Bronchial epithelial cell (primary cell): Measurements from ENCODE around the gene RUNX3. TPM values are rescaled to one million over a fixed set of nuclear protein-coding genes. Genes with fewer than 3 reads are reported as not detected.
"Not testable (repeated sequence)": the region's sequence is repeated elsewhere in the genome, so short reads cannot be mapped to it uniquely, and the experiment has no call there.

Experiments used
- DNase-seq: peaks from one replicate; pipeline ENCODE4 v3.0.0-alpha.2; 2010; ENCODE audit warnings: low read depth
- FAIRE-seq: peaks from 2 replicates; lab custom pipeline; 2011; peaks lifted over from hg19 to GRCh38; lab: Jason Lieb, UNC
- H3K27me3 ChIP-seq: 2 replicates; pipeline ENCODE4 v1.5.1; 2011; ENCODE audit warnings: low read length; ENCODE audit not compliant: control insufficient read depth, insufficient read depth
- H3K36me3 ChIP-seq: 2 replicates; pipeline ENCODE4 v1.5.1; 2011; ENCODE audit warnings: low read length; ENCODE audit not compliant: control insufficient read depth, insufficient read depth
- H3K4me3 ChIP-seq: 2 replicates; pipeline ENCODE4 v1.5.1; 2011; ENCODE audit warnings: mild to moderate bottlenecking, low read depth, low read length, control low read depth
- total RNA-seq: library from RNA; depleted of rRNA; stranded (reverse); fragments of >200 nt; gene quantifications from 2 replicates; pipeline ENCODE4 v1.2.1, GENCODE V29; 2014
- TF ChIP-seq, protein P1 (sequence below): IDR thresholded peaks from 2 replicates; pipeline ENCODE4 v1.5.1; 2011; ENCODE audit warnings: mild to moderate bottlenecking, moderate library complexity, low read length, control low read depth, inconsistent platforms; ENCODE audit not compliant: insufficient read depth, severe bottlenecking

RUNX3 gene
- total RNA-seq, 1 donor from 2014 or later = 0.26 TPM

DNA sequence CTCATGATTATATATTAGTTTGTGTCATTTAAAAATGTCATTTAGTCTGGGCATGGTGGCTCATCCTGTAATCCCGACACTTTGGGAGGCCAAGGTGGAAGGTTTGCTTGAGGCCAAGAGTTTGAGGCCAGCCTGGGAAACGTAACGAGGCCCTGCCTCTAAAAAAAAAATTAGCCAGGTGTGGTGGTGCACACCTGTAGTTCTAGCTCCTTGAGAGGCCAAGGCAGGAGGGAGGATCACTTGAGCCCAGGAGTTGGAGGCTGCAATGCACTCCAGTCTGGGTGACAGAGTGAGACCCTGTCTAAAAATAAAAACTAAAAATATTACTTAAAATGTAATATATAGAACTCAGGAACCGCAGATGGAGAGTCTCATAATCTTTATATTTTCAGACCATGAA, 34.6 kb downstream of the RUNX3 start:
- no peak for DNase-seq
- no peaks in the 10 kb centered on the region for H3K27me3 ChIP-seq
- TF ChIP-seq, protein P1, sequence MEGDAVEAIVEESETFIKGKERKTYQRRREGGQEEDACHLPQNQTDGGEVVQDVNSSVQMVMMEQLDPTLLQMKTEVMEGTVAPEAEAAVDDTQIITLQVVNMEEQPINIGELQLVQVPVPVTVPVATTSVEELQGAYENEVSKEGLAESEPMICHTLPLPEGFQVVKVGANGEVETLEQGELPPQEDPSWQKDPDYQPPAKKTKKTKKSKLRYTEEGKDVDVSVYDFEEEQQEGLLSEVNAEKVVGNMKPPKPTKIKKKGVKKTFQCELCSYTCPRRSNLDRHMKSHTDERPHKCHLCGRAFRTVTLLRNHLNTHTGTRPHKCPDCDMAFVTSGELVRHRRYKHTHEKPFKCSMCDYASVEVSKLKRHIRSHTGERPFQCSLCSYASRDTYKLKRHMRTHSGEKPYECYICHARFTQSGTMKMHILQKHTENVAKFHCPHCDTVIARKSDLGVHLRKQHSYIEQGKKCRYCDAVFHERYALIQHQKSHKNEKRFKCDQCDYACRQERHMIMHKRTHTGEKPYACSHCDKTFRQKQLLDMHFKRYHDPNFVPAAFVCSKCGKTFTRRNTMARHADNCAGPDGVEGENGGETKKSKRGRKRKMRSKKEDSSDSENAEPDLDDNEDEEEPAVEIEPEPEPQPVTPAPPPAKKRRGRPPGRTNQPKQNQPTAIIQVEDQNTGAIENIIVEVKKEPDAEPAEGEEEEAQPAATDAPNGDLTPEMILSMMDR = no peak
- H3K4me3 ChIP-seq = no peak overlapping the region
- FAIRE-seq = no peak
- no peaks in the 10 kb centered on the region for H3K36me3 ChIP-seq

DNA sequence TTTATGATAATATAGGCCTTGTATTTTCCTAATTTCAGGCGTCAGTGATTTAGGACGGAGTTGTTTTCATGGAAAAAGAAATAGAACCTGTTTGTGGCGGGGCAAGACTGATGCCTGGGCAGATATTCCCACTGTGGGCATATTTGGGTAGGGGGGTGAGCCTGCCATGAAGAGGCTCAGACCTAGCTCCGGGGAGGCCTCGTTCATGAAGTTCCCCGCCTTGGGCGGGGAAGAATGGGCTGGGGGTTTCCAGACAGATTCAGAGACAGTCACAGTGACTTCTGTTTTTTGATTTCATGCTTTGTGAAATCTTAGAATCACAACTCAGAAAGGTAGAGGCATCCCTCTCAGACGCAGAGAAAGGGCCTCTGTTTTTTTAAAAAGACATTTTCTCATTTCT, 36.1 kb downstream of the RUNX3 start:
- Histone ChIP-seq H3K36me3 (no peaks in the 10 kb centered on the region), H3K27me3 (no peaks in the 10 kb centered on the region), H3K4me3 (no peak overlapping the region)
- TF ChIP-seq, protein P1 = no peak
- DNase-seq (no peak), FAIRE-seq (no peak)

DNA sequence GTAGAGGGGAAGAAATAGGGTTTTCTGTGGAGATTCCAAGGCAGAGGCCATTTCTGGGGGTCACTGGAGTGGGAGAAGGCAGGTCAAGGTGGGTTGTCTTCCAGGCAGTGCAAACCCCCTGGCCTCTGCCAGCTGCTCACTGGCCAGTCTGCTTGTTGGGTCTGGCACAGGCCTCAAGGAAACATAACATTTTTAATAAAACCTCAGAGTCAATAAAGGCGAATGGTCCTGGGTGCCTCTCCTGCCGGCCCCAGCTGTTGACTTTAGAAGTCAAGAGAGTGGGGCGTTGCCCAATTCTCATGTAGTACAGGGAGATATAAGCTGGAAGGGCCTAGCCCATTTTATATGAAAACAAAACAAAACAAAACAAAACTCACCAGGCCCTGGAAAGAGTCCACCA, 36.6 kb downstream of the RUNX3 start:
- Histone ChIP-seq H3K27me3 (no peaks in the 10 kb centered on the region), H3K36me3 (no peaks in the 10 kb centered on the region), H3K4me3 (no peak overlapping the region)
- FAIRE-seq = no peak
- no peak for DNase-seq
- TF ChIP-seq, protein P1 = no peak

DNA sequence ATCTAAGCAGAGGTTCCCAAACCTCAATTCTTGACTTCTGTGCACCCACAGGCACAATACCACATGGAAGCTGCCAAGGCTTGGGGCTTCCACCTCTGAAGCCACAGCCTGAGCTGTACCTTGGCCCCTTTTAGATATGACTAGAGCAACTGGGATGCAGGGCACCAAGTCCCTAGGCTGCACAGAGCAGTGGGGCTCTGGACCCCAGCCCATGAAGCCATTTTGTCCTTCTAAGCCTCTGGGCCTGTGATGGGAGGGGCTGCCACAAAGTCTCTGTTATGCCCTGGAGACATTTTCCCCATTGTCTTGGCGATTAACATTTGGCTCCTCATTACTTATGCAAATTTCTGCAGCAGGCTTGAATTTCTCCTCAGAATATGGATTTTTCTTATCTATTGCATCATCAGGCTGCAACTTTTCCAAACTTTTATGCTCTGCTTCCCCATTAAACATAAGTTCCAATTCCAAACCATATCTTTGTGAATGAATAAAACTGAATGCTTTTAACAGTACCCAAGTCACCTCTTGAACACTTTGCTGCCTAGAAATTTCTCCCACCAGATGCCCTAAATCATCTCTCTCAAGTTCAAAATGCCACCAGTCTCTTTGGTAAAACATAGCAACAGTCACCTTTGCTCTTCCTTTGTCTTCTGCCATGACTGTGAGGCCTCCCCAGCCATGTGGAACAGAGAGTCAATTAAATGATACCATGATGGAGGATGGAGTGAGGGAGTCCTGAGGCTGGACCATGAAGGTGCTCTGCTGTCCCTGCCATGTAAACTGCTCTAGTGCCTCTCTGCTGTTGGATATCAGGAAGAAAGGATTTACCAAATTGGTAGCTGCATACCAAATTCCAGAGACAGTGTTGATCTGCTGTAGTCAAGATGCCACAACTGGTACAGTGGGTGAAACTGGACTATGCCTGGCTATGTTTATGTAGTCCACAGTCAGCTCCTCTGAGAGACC, 37.6 kb downstream of the RUNX3 start:
- TF ChIP-seq, protein P1 = no peak
- Histone ChIP-seq H3K27me3 (no peaks in the 10 kb centered on the region), H3K4me3 (no peak overlapping the region), H3K36me3 (no peaks in the 10 kb centered on the region)
- DNase-seq (no peak), FAIRE-seq (no peak)

DNA sequence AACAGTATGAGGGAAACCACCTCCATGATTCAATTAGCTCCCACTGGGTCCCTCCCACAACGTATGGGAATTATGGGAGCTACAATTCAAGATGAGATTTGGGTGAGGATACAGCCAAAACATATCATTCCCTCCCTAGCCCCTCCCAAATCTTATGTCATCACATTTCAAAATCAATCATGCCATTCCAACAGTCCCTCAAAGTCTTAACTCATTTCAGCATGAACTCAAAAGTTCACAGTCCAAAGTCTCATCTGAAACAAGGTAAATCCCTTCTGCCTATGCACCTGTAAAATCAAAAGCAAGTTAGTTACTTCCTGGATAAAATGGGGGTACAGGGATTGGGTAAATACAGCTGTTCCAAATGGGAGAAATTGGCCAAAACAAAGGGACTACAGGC, 38.7 kb downstream of the RUNX3 start:
- H3K4me3 ChIP-seq, H3K36me3 ChIP-seq, FAIRE-seq, DNase-seq, H3K27me3 ChIP-seq: not testable (repeated sequence)

DNA sequence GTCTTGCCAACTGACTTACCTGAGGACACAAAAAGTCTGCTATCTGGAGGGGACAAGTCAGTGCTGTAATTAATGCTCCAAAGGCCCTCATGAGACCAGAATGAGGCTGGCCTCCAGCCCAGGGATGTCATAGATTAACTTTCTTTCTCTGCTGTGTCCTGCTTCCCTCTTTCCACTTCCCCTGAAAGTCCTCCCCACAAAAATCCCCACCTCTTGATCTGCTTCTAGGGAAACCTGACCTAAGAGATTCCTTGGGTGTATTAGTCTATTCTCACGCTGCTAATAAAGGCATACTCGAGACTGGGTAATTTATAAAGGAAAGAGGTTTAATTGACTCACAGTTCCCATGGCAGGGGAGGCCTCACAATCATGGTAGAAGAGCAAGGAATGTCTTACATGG, 39.2 kb downstream of the RUNX3 start:
- H3K36me3 ChIP-seq = no peaks in the 10 kb centered on the region
- TF ChIP-seq, protein P1 = no peak
- FAIRE-seq = no peak

More for the DNA sequence above, 39.2 kb downstream of the RUNX3 start:
- DNase-seq = no peak
- no peak overlapping the region for H3K4me3 ChIP-seq
- no peaks in the 10 kb centered on the region for H3K27me3 ChIP-seq
